ENCODE results near the gene NCAM1.

Gene NCAM1

GRCh38 chr11:112968941-112969713, 7.9 kb downstream of the NCAM1 start:
- no peak for DNase-seq

GRCh38 chr11:112971195-112971594, 10.0 kb downstream of the NCAM1 start:
- no peak for DNase-seq

DNA sequence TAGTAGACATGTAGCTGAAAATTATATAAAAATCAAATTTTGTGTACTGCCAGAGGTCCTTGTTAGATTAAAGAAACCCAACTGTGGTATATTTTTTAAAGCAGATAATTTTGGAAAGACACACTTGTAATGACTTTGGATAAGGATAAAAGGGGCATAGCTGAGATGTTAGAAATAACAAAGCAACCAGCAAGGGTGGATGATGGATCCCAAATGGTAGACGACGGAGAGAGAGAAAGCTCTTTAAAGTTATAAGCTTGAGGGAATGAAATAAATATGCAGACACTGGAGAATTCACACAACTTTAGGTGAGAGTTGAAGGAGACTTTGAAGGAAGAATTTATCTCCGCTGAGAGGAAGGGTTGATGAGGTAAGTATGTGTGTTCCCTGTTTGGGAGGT, 10.6 kb downstream of the NCAM1 start:
- DNase-seq = no peak

GRCh38 chr11:112972399-112973145, 11.4 kb downstream of the NCAM1 start:
- no peak for DNase-seq

GRCh38 chr11:112975051-112975450, 13.8 kb downstream of the NCAM1 start:
- no peak for DNase-seq

GRCh38 chr11:112975493-112975892, 14.3 kb downstream of the NCAM1 start:
- no peak for DNase-seq

- peak in 1 of 2 donors; percentile 97 for DNase-seq
Observed at GRCh38 chr11:112977755-112978154, 16.5 kb downstream of the NCAM1 start.

- DNase-seq = no peak
Observed at GRCh38 chr11:112983887-112984286, 22.7 kb downstream of the NCAM1 start.

DNA sequence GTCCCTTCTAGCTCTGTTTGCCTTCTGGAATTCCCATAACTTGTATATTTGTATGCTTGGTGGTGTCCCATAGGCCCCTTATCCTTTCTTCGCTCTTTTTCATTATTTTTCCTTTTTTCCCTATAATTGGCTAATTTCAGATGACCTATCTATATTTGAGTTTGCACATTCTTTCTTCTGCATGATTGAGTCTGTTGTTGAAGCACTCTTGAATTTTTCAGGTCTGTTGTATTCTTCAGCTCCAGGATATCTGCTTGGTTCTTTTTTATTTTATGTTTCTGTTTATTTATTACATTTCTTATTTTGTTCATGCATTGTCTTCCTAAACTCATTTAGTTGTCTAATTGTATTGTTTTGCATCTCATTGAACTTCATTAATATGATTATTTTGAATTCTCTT, 28.0 kb downstream of the NCAM1 start:
- DNase-seq = no peak

DNA sequence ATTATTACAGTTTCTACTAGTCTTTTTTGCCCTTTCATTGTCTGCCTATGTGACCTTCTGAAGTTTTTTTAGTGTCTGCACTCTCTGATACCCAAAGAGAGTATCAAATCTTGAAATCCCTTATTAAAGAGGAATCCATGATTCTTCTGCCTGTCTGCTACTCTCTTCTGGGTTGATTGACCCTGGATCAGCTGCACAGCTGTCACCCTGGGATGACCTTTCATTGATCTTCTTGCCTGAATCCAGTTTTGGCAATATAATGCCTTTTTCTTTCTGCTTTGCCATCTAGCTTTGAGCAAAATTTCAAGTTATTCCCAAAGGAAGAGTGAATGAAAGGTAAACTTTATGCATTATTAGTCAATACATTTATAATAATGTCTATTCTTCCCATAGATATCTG, 32.6 kb downstream of the NCAM1 start:
- DNase-seq = no peak

GRCh38 chr11:112995423-112996090, 34.3 kb downstream of the NCAM1 start:
- no peak for DNase-seq

DNA sequence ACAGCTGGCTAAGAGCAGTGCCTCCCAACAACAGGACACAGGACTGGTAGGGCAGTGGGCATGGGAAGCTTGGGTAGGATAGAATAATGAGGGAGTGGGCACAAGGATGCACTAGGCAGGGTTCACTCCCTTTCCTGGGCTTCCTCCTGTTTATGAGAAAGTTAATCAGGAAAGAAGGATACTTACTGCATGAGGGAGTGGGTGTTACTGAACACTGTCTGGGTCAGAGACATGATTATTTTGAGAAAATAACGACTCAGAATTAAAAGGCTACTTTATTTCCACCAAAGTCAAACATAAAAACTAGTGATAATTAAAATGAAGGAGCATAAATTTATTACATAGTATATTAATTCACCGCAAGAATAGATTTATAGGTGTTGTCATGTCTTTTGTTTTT, 35.8 kb downstream of the NCAM1 start:
- no peak for DNase-seq

DNA sequence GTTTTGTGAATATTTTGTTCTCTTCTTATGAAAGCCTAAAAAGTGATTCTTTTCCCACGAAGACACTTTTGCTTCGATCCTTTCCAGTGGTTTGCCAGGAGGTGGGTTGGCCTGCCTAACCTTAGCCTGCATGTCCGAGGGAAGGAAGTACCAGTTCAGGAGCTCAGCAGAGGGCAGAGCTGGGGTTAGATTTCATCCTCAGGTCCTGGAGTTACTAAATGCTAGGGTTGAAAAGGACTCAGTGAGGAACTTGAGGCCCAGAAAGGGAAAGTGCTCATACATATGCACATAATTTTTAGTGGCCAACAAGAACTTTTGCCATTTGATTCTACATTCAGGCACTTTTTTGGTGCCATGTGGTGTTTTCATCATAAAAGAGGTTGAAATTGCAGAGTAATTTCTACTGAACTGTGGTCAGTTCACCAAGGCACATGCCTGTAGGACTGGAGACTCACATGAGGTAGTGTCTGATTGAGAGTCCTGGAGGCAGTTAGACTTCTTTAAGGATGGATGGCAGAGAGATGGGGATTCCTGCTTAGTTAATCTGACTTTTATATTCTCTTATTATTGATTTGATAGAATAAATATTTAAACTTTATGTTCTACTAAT, 36.7 kb downstream of the NCAM1 start:
- no peak for DNase-seq

- no peak for DNase-seq
Observed at GRCh38 chr11:112999520-112999919, 38.3 kb downstream of the NCAM1 start.

- DNase-seq = no peak
Observed at GRCh38 chr11:113001709-113002108, 40.5 kb downstream of the NCAM1 start.

DNA sequence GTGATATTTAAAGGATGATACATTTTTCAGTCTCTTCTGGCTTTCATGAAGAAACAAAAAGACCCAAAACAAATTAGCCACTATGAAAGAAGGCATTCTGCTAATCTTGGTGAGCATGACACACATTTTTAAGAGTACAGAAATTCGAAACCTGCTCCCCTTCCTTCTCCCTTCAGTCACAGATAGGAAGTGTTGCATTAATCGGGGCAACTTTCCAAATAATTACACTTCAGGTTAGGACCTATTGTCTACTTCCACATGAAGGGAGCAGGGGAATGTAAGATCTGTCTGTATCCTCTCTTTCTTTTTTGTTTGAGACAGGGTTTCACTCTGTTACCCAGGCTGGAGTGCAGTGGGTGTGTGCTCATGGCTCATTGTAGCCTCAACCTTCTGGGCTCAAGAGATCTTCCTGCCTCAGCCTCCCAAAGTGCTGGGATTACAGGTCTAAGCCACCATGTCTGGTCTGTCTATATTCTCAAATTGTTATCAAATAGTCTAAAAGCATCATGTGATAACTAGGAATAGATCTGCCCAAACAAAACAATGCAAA, 45.8 kb downstream of the NCAM1 start:
- no peak for DNase-seq

GRCh38 chr11:113014262-113015097, 53.3 kb downstream of the NCAM1 start:
- DNase-seq = peak; percentile 15 to 27

DNA sequence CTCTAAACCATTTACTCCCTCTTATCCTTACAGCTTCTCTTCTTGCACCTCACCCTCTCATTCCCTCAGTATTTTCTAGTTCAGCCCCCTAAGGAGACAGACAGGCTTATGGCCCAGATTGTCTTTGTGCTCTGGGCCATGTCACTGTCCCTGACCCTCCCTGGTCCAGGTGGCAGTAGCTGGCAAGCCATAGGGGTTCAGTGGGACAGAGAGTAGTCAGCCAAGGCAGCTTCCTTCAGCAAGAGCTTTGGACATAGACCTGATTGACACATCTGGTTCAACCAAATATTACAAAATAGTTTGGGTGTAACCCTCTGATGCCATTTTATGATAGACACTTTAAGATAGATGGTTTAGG, 53.9 kb downstream of the NCAM1 start:
- no peak for DNase-seq

DNA sequence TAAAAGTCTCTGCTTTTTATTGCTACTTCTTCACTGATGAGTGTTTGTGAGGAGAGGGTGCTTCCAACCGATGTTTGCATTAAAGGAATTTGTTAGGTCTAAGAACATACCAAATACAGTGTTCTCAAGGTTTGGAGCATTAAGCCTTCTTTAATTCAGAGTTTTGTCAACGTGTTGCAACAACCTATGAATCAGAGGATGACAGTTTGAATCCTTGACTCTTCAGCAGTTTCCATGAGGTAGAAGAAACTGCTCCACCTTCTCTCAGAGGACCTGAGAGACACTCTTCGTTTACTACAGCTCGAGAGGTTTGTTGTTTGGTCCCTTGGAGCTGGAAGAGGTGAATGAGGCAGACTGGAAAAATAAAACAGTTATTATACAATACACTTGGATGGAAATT, 55.7 kb downstream of the NCAM1 start:
- no peak for DNase-seq

- no peak for DNase-seq
Observed at GRCh38 chr11:113018913-113019312, 57.7 kb downstream of the NCAM1 start.

DNA sequence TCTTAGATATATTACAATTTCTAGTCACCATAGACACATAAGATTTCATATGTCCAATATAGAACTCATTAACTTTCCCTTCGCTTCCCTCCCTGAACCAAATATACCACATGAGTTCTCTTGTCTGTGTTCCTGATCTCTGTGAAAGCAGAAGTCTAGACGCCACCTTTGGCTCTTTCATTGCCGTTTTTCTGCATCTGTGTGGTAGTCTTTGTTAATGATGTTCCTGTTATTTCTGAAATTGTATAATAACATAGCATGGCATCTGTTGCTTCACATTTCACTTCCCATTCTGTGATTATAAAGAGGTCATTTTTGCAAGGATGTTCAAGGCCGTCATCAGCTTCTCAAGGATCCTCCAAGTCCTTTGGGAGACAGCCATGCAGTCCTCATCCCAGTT, 58.5 kb downstream of the NCAM1 start:
- DNase-seq = no peak

GRCh38 chr11:113021111-113021510, 59.9 kb downstream of the NCAM1 start:
- DNase-seq = no peak

Measured in hippocampal formation (tissue), 2 donors.